Astrocyte (in vitro differentiated cells and primary cell): ENCODE measurements around the gene SNAP47. TPM values are rescaled to one million over a fixed set of nuclear protein-coding genes. Genes with fewer than 3 reads are reported as not detected.
A peak's percentile ranks its signal among the peaks of the same experiment; 100 is the strongest.

Source experiments
- DNase-seq: peaks from one replicate; pipeline ENCODE4 v3.0.0-alpha.2; 2010; ENCODE audit warnings: low read depth
- FAIRE-seq: peaks from 2 replicates; lab custom pipeline; 2011; peaks lifted over from hg19 to GRCh38; lab: Jason Lieb, UNC
- H2AFZ ChIP-seq: 2 replicates; pipeline ENCODE4 v1.6.0; 2012; ENCODE audit warnings: low read depth, low read length, inconsistent platforms
- H3K27ac ChIP-seq: 2 replicates; pipeline ENCODE4 v1.5.1; 2011; ENCODE audit warnings: low read depth, low read length, inconsistent platforms
- H3K27me3 ChIP-seq: 2 replicates; pipeline ENCODE4 v1.6.0; 2011; ENCODE audit warnings: low read length, inconsistent platforms; ENCODE audit not compliant: insufficient read depth
- H3K36me3 ChIP-seq: 2 replicates; pipeline ENCODE4 v1.5.1; 2011; ENCODE audit warnings: low read length, inconsistent platforms; ENCODE audit not compliant: insufficient read depth
- H3K4me1 ChIP-seq: 2 replicates; pipeline ENCODE4 v1.5.1; 2011; ENCODE audit warnings: low read length, inconsistent platforms; ENCODE audit not compliant: insufficient read depth
- H3K4me2 ChIP-seq: 2 replicates; pipeline ENCODE4 v1.6.0; 2012; ENCODE audit warnings: low read length, inconsistent platforms
- H3K4me3 ChIP-seq: 2 replicates; pipeline ENCODE4 v1.5.1; 2011; ENCODE audit warnings: low read depth, mild to moderate bottlenecking, low read length, inconsistent platforms; ENCODE audit not compliant: insufficient read depth
- H3K79me2 ChIP-seq: 2 replicates; pipeline ENCODE4 v1.6.0; 2012; ENCODE audit warnings: mild to moderate bottlenecking, low read length, inconsistent platforms; ENCODE audit not compliant: insufficient read depth
- H3K9ac ChIP-seq: 2 replicates; pipeline ENCODE4 v1.6.0; 2012; ENCODE audit warnings: mild to moderate bottlenecking, low read length, inconsistent platforms
- H3K9me3 ChIP-seq: 2 replicates; pipeline ENCODE4 v1.5.1; 2012; ENCODE audit warnings: low read depth, mild to moderate bottlenecking, low read length, inconsistent platforms; ENCODE audit not compliant: insufficient read depth
- H4K20me1 ChIP-seq: 2 replicates; pipeline ENCODE4 v1.6.0; 2012; ENCODE audit warnings: low read length, inconsistent platforms; ENCODE audit not compliant: insufficient read depth
- H3K27ac Mint-ChIP-seq: one replicate; pipeline ENCODE4 v1.8.0; 2021; ENCODE audit warnings: mild to moderate bottlenecking, mixed read lengths; ENCODE audit not compliant: unreplicated experiment
- H3K27me3 Mint-ChIP-seq: one replicate; pipeline ENCODE4 v1.8.0; 2021; ENCODE audit warnings: low read depth, mixed read lengths; ENCODE audit not compliant: unreplicated experiment
- H3K36me3 Mint-ChIP-seq: one replicate; pipeline ENCODE4 v1.8.0; 2021; ENCODE audit warnings: low read depth, mixed read lengths; ENCODE audit not compliant: unreplicated experiment
- H3K4me1 Mint-ChIP-seq: one replicate; pipeline ENCODE4 v1.8.0; 2021; ENCODE audit warnings: low read depth, mixed read lengths; ENCODE audit not compliant: unreplicated experiment
- H3K4me3 Mint-ChIP-seq: one replicate; pipeline ENCODE4 v1.8.0; 2021; ENCODE audit warnings: mild to moderate bottlenecking, moderate library complexity, mixed read lengths; ENCODE audit not compliant: unreplicated experiment
- H3K9me3 Mint-ChIP-seq: one replicate; pipeline ENCODE4 v1.8.0; 2021; ENCODE audit warnings: mild to moderate bottlenecking, mixed read lengths; ENCODE audit not compliant: unreplicated experiment
- EZH2 ChIP-seq: IDR thresholded peaks from 2 replicates; pipeline ENCODE4 v1.6.1; 2012; ENCODE audit warnings: mild to moderate bottlenecking, low read length, inconsistent platforms; ENCODE audit not compliant: insufficient read depth
- total RNA-seq: library from RNA; stranded (reverse); gene quantifications from 2 replicates; pipeline ENCODE4 v1.2.1, GENCODE V29; 2021
- TF ChIP-seq, protein P1 (sequence below): IDR thresholded peaks from 2 replicates; pipeline ENCODE4 v1.5.1; 2011; ENCODE audit warnings: low read depth, mild to moderate bottlenecking, inconsistent platforms, low read length, moderate library complexity; ENCODE audit not compliant: insufficient read depth

Gene SNAP47
- total RNA-seq, 1 donor from 2014 or later = 31.9 TPM

DNA sequence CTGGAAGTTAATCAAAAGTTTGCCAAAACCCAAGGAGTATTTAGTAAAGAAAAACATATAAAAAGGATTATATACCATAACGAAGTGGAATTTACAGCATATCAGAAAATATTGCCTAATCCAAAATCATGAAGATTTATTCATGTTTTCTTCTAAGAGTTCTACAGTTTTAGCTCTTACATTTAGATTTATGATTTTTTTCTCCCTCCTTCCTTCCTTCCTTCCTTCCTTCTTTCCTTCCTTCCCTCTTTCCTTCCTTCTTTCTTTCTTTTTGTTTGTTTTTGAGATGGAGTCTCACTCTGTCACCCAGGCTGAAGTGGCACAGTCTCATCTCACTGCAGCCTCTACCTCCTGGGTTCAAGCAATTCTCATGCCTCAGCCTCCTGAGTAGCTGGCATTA, 64.5 kb downstream of the SNAP47 start:
- Histone ChIP-seq H3K4me3 (no peak overlapping the region), H3K9me3 (no peaks in the 10 kb centered on the region), H3K79me2 (no peaks in the 10 kb centered on the region), H3K9ac (no peak overlapping the region), H4K20me1 (no peaks in the 10 kb centered on the region), H3K4me2 (no peak overlapping the region), H3K36me3 (no peaks in the 10 kb centered on the region), H3K27ac (no peak overlapping the region), H2AFZ (no peak overlapping the region), H3K4me1 (peaks cover 2% of the 10 kb centered on the region), H3K27me3 (peaks cover 4% of the 10 kb centered on the region)
- no peaks in the 10 kb centered on the region for H3K4me1 Mint-ChIP-seq
- DNase-seq (no peak), FAIRE-seq (no peak)
- H3K4me3 Mint-ChIP-seq = no peak overlapping the region
- H3K27ac Mint-ChIP-seq = no peak overlapping the region
- no peaks in the 10 kb centered on the region for H3K36me3 Mint-ChIP-seq
- peaks cover 24% of the 10 kb centered on the region for H3K27me3 Mint-ChIP-seq
- TF ChIP-seq, protein P1, sequence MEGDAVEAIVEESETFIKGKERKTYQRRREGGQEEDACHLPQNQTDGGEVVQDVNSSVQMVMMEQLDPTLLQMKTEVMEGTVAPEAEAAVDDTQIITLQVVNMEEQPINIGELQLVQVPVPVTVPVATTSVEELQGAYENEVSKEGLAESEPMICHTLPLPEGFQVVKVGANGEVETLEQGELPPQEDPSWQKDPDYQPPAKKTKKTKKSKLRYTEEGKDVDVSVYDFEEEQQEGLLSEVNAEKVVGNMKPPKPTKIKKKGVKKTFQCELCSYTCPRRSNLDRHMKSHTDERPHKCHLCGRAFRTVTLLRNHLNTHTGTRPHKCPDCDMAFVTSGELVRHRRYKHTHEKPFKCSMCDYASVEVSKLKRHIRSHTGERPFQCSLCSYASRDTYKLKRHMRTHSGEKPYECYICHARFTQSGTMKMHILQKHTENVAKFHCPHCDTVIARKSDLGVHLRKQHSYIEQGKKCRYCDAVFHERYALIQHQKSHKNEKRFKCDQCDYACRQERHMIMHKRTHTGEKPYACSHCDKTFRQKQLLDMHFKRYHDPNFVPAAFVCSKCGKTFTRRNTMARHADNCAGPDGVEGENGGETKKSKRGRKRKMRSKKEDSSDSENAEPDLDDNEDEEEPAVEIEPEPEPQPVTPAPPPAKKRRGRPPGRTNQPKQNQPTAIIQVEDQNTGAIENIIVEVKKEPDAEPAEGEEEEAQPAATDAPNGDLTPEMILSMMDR = no peak
- no peak for TF ChIP-seq EZH2
- H3K9me3 Mint-ChIP-seq = no peaks in the 10 kb centered on the region

DNA sequence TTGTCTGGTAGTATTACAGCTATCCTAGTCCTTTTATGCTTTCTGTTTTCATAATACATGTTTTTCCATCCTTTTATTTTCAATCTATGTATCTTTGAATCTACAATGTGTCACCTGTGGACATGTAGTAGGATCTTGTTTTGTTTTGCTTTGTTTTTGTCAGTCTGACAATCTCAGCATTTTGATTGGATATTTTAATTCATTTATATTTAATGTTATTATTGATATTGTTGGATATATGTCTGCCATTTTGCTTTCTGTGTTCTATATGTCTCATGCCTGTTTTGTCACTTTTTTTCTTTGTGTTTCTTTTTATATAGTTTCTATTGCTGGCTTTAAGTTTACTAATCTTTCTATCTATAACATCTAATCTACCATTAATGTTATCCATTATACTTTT, 68.7 kb downstream of the SNAP47 start:
- H3K27ac Mint-ChIP-seq = no peak overlapping the region
- DNase-seq (no peak), FAIRE-seq (no peak)
- no peak overlapping the region for H2AFZ ChIP-seq
- no peak overlapping the region for H3K27ac ChIP-seq
- H4K20me1 ChIP-seq = no peaks in the 10 kb centered on the region
- H3K79me2 ChIP-seq = no peaks in the 10 kb centered on the region
- no peak overlapping the region for H3K9ac ChIP-seq
- H3K4me3 ChIP-seq = no peak overlapping the region
- no peaks in the 10 kb centered on the region for H3K36me3 ChIP-seq
- H3K4me2 ChIP-seq = no peak overlapping the region
- no peaks in the 10 kb centered on the region for H3K4me1 Mint-ChIP-seq
- TF ChIP-seq, protein P1 = no peak
- no peak for TF ChIP-seq EZH2
- no peaks in the 10 kb centered on the region for H3K27me3 ChIP-seq
- H3K4me3 Mint-ChIP-seq = no peak overlapping the region
- no peaks in the 10 kb centered on the region for H3K9me3 ChIP-seq
- peaks cover 22% of the 10 kb centered on the region for H3K27me3 Mint-ChIP-seq
- H3K9me3 Mint-ChIP-seq = no peaks in the 10 kb centered on the region
- peaks cover 9% of the 10 kb centered on the region for H3K4me1 ChIP-seq
- H3K36me3 Mint-ChIP-seq = no peaks in the 10 kb centered on the region

DNA sequence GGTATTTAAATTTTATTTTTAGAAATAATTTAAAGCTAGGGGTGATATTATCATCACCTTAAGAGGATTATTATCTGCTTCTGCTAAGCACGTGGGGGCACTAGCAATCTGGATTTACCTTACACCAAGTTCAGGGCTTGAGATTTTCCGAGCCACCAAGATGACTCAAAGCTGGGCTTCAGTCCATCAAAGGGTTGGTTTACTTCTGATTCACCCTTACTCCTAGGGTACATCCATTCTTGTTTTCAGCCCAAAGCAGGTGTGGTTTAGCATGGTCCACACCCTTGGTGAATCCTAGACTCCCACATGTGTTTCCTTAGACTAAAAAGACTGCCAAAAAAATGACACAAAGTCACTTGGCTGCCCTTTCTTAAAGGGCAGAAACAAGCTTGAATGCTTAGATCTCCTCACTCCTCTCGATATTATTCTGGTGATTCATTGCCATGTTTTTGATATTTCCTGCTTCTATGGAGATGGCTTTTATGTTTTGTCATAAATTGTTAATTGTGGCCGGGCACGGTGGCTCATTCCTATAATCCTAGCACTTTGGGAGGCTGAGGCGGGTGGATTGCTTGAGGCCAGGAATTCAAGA, 70.5 kb downstream of the SNAP47 start:
- Mint-ChIP-seq H3K4me3 (no peak overlapping the region), H3K9me3 (no peaks in the 10 kb centered on the region), H3K27ac (no peak overlapping the region), H3K4me1 (no peaks in the 10 kb centered on the region), H3K36me3 (no peaks in the 10 kb centered on the region), H3K27me3 (peaks cover 15% of the 10 kb centered on the region)
- Histone ChIP-seq H3K9ac (no peak overlapping the region), H2AFZ (no peak overlapping the region), H3K4me3 (no peak overlapping the region), H3K27me3 (no peaks in the 10 kb centered on the region), H3K36me3 (no peaks in the 10 kb centered on the region), H4K20me1 (no peaks in the 10 kb centered on the region), H3K79me2 (no peaks in the 10 kb centered on the region), H3K4me2 (peak overlapping the region; percentile 3), H3K27ac (peak overlapping the region; percentile 54), H3K9me3 (no peaks in the 10 kb centered on the region), H3K4me1 (peaks cover 9% of the 10 kb centered on the region)
- peak; percentile 95 for FAIRE-seq
- TF ChIP-seq, protein P1 = no peak
- no peak for TF ChIP-seq EZH2
- DNase-seq = peak; percentile 99
